OCI-LY7 (cell line): Measurements from ENCODE around the gene MEOX1.

Experiments used
- EZH2phosphoT487 ChIP-seq: fragments of 200-600 bp; sonication (generic); IDR thresholded peaks from 2 replicates; pipeline ENCODE4 v1.6.1; 2018; ENCODE audit warnings: low read depth, borderline replicate concordance, mild to moderate bottlenecking, mixed run types, antibody characterized with exemption, low read length, moderate library complexity, mixed read lengths
- TF ChIP-seq, protein P1 (sequence below): fragments of 200-600 bp; sonication (generic); conservative IDR thresholded peaks from 2 replicates; pipeline ENCODE4 v1.5.1; 2014; ENCODE audit warnings: mild to moderate bottlenecking, antibody characterized with exemption, low read length, moderate library complexity, mixed read lengths

DNA sequence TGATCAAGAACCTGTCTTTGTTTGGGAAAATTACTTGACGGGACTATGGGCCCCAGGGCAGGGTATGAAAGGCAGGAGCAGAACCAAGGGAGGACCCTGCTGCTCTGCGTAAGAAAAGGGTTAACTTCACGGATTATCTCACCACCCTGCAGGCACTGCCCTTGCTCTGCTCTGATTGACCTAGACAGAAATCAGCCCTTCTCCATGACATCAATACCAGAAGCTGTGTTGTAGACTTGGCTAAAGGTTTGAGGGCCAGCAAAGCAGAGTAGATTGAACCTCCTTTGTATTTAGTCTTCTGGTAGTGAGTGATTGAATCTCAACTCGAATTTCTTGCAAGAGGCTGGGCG is 62.7 kb downstream of the MEOX1 start:
- TF ChIP-seq, protein P1, sequence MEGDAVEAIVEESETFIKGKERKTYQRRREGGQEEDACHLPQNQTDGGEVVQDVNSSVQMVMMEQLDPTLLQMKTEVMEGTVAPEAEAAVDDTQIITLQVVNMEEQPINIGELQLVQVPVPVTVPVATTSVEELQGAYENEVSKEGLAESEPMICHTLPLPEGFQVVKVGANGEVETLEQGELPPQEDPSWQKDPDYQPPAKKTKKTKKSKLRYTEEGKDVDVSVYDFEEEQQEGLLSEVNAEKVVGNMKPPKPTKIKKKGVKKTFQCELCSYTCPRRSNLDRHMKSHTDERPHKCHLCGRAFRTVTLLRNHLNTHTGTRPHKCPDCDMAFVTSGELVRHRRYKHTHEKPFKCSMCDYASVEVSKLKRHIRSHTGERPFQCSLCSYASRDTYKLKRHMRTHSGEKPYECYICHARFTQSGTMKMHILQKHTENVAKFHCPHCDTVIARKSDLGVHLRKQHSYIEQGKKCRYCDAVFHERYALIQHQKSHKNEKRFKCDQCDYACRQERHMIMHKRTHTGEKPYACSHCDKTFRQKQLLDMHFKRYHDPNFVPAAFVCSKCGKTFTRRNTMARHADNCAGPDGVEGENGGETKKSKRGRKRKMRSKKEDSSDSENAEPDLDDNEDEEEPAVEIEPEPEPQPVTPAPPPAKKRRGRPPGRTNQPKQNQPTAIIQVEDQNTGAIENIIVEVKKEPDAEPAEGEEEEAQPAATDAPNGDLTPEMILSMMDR = no peak
- no peak for TF ChIP-seq EZH2phosphoT487
